ENCODE data around the gene NECAP2.
"Not testable (repeated sequence)": the region's sequence is repeated elsewhere in the genome, so short reads cannot be mapped to it uniquely, and the experiment has no call there.

The NECAP2 gene

GRCh38 chr1:16491056-16491675, 50.6 kb downstream of the NECAP2 start:
- H3K4me1 ChIP-seq (ENCODE audit: control insufficient read depth, insufficient read depth, low read length, poor library complexity, severe bottlenecking), result no peaks in the 10 kb centered on the region
- no peaks in the 10 kb centered on the region for H3K27me3 ChIP-seq (replicated peaks; ENCODE audit: control insufficient read depth, insufficient read depth, low read length, poor library complexity, severe bottlenecking)
- no peak overlapping the region for H3K27ac ChIP-seq (ENCODE audit: insufficient read depth, low read length, poor library complexity, severe bottlenecking)
- no peak for DNase-seq
- no peaks in the 10 kb centered on the region for H3K9me3 ChIP-seq (ENCODE audit: control insufficient read depth, low read length)
- H3K36me3 ChIP-seq (ENCODE audit: control insufficient read depth, insufficient read depth, low read length), result no peaks in the 10 kb centered on the region
- no peak overlapping the region for H3K4me3 ChIP-seq (ENCODE audit: insufficient read depth, low read depth, low read length, poor library complexity, severe bottlenecking)

- DNase-seq; H3K9me3 ChIP-seq (ENCODE audit: control insufficient read depth, low read length); H3K4me3 ChIP-seq (ENCODE audit: insufficient read depth, low read depth, low read length, poor library complexity, severe bottlenecking); H3K27ac ChIP-seq (ENCODE audit: insufficient read depth, low read length, poor library complexity, severe bottlenecking); H3K4me1 ChIP-seq (ENCODE audit: control insufficient read depth, insufficient read depth, low read length, poor library complexity, severe bottlenecking); H3K36me3 ChIP-seq (ENCODE audit: control insufficient read depth, insufficient read depth, low read length); H3K27me3 ChIP-seq (replicated peaks; ENCODE audit: control insufficient read depth, insufficient read depth, low read length, poor library complexity, severe bottlenecking): not testable (repeated sequence)
These were observed 52.4 kb downstream of the NECAP2 start for GRCh38 chr1:16492937-16493336.

DNA sequence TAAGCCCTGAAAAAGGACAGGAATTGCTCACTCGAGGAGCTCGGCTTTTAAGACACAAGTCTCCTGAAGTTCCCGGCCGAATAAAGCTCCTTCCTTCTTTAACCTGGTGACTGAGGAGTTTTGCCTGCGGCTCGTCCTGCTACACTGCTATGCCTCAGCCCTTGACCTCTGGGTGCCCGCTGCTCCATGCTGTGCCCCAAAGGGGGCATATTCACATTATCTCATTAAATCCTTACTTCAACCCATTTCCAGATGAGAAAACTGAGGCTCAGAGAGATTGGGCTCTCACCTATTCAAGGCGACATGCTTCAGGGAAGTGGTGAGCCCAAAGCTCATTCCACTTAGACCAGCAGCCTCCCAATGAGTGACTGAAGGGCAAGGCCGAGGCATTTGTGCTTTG, 53.2 kb downstream of the NECAP2 start:
- not testable (repeated sequence) for DNase-seq; H3K4me1 ChIP-seq (ENCODE audit: control insufficient read depth, insufficient read depth, low read length, poor library complexity, severe bottlenecking); H3K27me3 ChIP-seq (replicated peaks; ENCODE audit: control insufficient read depth, insufficient read depth, low read length, poor library complexity, severe bottlenecking); H3K36me3 ChIP-seq (ENCODE audit: control insufficient read depth, insufficient read depth, low read length); H3K9me3 ChIP-seq (ENCODE audit: control insufficient read depth, low read length); H3K4me3 ChIP-seq (ENCODE audit: insufficient read depth, low read depth, low read length, poor library complexity, severe bottlenecking); H3K27ac ChIP-seq (ENCODE audit: insufficient read depth, low read length, poor library complexity, severe bottlenecking)

DNA sequence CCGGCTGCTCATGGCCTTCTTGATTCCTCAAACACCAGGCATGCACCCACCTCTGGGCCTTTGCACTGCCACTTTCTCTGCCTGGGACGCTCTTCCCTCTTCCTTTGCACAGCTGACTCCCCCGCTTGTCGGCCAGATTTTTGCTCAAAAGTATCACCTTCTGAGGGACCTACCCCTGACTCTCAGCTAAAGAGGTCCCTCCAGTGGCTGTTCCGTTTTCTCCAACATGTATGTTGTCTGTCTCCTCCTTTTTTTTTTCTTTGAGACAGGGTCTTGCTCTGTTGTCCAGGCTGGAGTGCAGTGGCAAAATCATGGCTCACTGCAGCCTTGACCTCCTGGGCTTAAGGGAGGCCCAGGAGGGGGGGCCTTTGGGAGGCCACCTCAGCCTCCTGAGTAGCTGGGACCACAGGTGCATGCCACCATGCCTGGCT, 57.0 kb downstream of the NECAP2 start:
- not testable (repeated sequence) for H3K36me3 ChIP-seq (ENCODE audit: control insufficient read depth, insufficient read depth, low read length); H3K27me3 ChIP-seq (replicated peaks; ENCODE audit: control insufficient read depth, insufficient read depth, low read length, poor library complexity, severe bottlenecking); H3K4me1 ChIP-seq (ENCODE audit: control insufficient read depth, insufficient read depth, low read length, poor library complexity, severe bottlenecking); DNase-seq; H3K9me3 ChIP-seq (ENCODE audit: control insufficient read depth, low read length); H3K27ac ChIP-seq (ENCODE audit: insufficient read depth, low read length, poor library complexity, severe bottlenecking); H3K4me3 ChIP-seq (ENCODE audit: insufficient read depth, low read depth, low read length, poor library complexity, severe bottlenecking)

DNA sequence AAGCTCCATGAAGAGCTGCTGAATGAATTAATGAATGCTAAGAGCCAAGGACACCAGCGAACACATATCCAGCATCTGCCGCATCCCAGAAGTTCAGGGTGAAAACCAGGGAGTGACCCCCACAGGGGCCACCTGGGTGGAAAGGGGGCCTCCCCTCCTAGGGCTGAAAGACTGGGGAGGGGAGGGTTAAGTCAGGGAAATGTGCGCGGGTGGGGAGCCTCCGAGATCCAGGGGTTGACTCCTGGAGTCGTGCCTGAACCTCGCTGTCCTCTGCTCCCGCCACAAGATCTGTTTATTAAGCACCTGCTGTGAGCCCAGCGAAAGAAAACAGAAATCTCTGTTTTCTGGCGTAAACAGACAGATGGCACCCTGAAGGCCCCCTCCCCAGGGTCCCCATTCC, 57.5 kb downstream of the NECAP2 start:
- not testable (repeated sequence) for H3K4me1 ChIP-seq (ENCODE audit: control insufficient read depth, insufficient read depth, low read length, poor library complexity, severe bottlenecking); H3K36me3 ChIP-seq (ENCODE audit: control insufficient read depth, insufficient read depth, low read length); DNase-seq; H3K9me3 ChIP-seq (ENCODE audit: control insufficient read depth, low read length); H3K27ac ChIP-seq (ENCODE audit: insufficient read depth, low read length, poor library complexity, severe bottlenecking); H3K27me3 ChIP-seq (replicated peaks; ENCODE audit: control insufficient read depth, insufficient read depth, low read length, poor library complexity, severe bottlenecking)
- peak overlapping the region; percentile 67 for H3K4me3 ChIP-seq (ENCODE audit: insufficient read depth, low read depth, low read length, poor library complexity, severe bottlenecking)

DNA sequence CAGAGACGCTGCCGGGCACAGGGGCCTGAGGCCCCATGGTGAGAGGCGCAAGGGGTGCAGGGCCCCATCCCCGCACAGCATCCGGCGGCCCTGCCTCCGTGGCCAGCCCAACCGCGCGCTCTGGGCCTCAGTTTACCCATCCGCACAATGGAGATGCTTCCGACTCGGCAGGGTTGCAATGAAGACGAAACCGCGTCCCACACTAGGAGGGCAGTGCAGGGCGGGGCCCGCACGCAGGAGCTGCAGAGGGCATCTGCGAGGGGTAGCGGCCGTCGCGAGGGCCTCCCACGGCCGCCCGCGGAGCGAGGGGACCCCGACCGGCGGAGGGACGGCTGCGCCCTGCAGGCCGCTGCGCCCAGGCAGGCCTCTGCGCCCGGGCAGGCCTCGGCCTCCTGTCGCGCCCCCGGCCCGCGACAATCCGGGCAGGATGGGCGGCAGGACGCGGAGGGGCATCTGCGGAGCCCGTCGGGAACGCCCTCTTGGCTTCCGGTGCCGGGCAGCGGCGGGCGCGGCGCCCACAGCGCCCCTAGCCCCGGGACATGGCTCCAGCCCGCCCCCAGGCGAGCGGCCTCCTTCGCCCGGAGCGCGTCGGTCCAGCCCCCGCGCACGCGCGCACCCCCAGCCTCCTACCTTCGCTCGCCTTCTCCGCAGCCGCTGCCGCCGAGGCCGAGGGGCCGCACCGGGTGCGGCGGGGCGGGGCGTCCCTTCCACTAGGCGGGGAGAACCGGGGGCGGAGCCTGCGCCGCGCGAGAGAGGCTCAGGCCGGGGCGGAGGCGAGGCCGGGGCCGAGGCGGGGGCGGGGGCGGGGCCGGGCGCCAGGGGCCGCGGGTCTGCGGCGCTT, 58.3 kb downstream of the NECAP2 start:
- Histone ChIP-seq H3K9me3 (ENCODE audit: control insufficient read depth, low read length) (no peaks in the 10 kb centered on the region), H3K4me3 (ENCODE audit: insufficient read depth, low read depth, low read length, poor library complexity, severe bottlenecking) (peak overlapping the region; percentile 67), H3K36me3 (ENCODE audit: control insufficient read depth, insufficient read depth, low read length) (no peaks in the 10 kb centered on the region), H3K27ac (ENCODE audit: insufficient read depth, low read length, poor library complexity, severe bottlenecking) (peak overlapping the region; percentile 53), H3K4me1 (ENCODE audit: control insufficient read depth, insufficient read depth, low read length, poor library complexity, severe bottlenecking) (peaks cover 4% of the 10 kb centered on the region), H3K27me3 (replicated peaks; ENCODE audit: control insufficient read depth, insufficient read depth, low read length, poor library complexity, severe bottlenecking) (no peaks in the 10 kb centered on the region)
- DNase-seq, result peak; percentile 78 to 81 (median 80)

DNA sequence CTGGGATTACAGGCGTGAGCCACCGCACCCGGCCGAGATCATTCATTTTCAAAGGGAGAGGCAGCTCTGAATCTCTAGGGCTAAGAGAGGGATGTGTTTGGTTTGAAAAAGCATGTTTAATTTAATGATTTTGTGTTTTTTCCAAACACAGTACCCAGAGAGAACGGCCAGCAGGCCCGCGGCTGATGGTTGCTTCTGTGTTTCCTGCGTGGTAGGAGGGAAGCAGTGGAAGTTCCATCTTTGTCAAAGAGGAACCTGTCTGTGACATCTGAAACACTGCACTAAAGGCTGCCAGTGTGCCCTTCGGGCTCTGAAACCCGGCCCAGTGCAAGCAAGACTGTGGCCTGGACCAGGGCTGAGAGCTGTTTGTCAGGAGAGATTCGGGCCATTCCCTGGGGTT, 59.9 kb downstream of the NECAP2 start:
- H3K9me3 ChIP-seq (ENCODE audit: control insufficient read depth, low read length); H3K4me3 ChIP-seq (ENCODE audit: insufficient read depth, low read depth, low read length, poor library complexity, severe bottlenecking); H3K27me3 ChIP-seq (replicated peaks; ENCODE audit: control insufficient read depth, insufficient read depth, low read length, poor library complexity, severe bottlenecking); H3K36me3 ChIP-seq (ENCODE audit: control insufficient read depth, insufficient read depth, low read length); DNase-seq; H3K27ac ChIP-seq (ENCODE audit: insufficient read depth, low read length, poor library complexity, severe bottlenecking); H3K4me1 ChIP-seq (ENCODE audit: control insufficient read depth, insufficient read depth, low read length, poor library complexity, severe bottlenecking): not testable (repeated sequence)

- DNase-seq; H3K4me3 ChIP-seq (ENCODE audit: insufficient read depth, low read depth, low read length, poor library complexity, severe bottlenecking); H3K27ac ChIP-seq (ENCODE audit: insufficient read depth, low read length, poor library complexity, severe bottlenecking); H3K36me3 ChIP-seq (ENCODE audit: control insufficient read depth, insufficient read depth, low read length); H3K9me3 ChIP-seq (ENCODE audit: control insufficient read depth, low read length); H3K4me1 ChIP-seq (ENCODE audit: control insufficient read depth, insufficient read depth, low read length, poor library complexity, severe bottlenecking); H3K27me3 ChIP-seq (replicated peaks; ENCODE audit: control insufficient read depth, insufficient read depth, low read length, poor library complexity, severe bottlenecking): not testable (repeated sequence)
These were observed 60.5 kb downstream of the NECAP2 start for GRCh38 chr1:16500975-16501374.

- not testable (repeated sequence) for H3K4me3 ChIP-seq (ENCODE audit: insufficient read depth, low read depth, low read length, poor library complexity, severe bottlenecking); DNase-seq; H3K27me3 ChIP-seq (replicated peaks; ENCODE audit: control insufficient read depth, insufficient read depth, low read length, poor library complexity, severe bottlenecking); H3K36me3 ChIP-seq (ENCODE audit: control insufficient read depth, insufficient read depth, low read length); H3K4me1 ChIP-seq (ENCODE audit: control insufficient read depth, insufficient read depth, low read length, poor library complexity, severe bottlenecking); H3K9me3 ChIP-seq (ENCODE audit: control insufficient read depth, low read length); H3K27ac ChIP-seq (ENCODE audit: insufficient read depth, low read length, poor library complexity, severe bottlenecking)
These were observed 60.9 kb downstream of the NECAP2 start for GRCh38 chr1:16501446-16501845.

DNA sequence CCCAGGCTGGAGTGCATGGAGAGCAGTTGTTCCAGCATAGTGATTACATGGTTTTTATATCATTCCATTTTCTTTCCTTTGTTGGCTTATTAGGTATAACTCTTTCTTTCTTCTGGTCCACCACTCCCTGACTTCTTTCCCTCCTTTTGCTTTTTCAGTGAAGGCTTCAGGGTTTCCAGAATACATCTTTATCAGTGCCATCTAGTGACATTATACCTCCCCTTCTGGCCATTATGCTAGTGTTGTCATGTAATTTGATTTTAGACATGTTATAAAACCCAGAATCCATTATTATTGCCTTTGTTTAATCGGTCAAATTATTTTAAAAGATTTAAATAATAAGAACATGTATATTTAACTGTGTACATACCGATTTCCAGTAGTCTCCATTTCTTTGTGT, 63.0 kb downstream of the NECAP2 start:
- Histone ChIP-seq H3K4me3 (ENCODE audit: insufficient read depth, low read depth, low read length, poor library complexity, severe bottlenecking) (no peak overlapping the region), H3K4me1 (ENCODE audit: control insufficient read depth, insufficient read depth, low read length, poor library complexity, severe bottlenecking) (no peaks in the 10 kb centered on the region), H3K27me3 (replicated peaks; ENCODE audit: control insufficient read depth, insufficient read depth, low read length, poor library complexity, severe bottlenecking) (no peaks in the 10 kb centered on the region), H3K9me3 (ENCODE audit: control insufficient read depth, low read length) (no peaks in the 10 kb centered on the region), H3K27ac (ENCODE audit: insufficient read depth, low read length, poor library complexity, severe bottlenecking) (no peak overlapping the region), H3K36me3 (ENCODE audit: control insufficient read depth, insufficient read depth, low read length) (no peaks in the 10 kb centered on the region)
- DNase-seq, result no peak
